ENCODE measurements around the gene ATG16L2.

DNA sequence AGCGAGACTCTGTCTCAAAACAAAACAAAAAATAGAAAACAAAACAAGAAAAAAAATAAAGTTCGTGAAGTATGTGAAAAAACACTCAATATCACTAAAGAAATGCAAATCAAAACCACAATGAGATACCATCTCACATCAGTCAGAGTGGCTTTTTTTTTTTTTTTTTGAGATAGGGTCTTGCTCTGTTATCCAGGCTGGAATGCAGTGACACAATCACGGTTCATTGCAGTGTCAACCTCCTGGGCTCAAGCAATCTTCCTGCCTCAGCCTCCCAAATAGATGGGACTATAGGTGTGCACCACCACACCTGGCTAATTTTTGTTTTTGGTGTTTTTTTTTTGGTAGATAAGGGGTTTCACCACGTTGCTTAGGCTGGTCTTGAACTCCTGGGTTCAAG lies 37.5 kb downstream of the ATG16L2 start:
- TF ChIP-seq, protein P1, sequence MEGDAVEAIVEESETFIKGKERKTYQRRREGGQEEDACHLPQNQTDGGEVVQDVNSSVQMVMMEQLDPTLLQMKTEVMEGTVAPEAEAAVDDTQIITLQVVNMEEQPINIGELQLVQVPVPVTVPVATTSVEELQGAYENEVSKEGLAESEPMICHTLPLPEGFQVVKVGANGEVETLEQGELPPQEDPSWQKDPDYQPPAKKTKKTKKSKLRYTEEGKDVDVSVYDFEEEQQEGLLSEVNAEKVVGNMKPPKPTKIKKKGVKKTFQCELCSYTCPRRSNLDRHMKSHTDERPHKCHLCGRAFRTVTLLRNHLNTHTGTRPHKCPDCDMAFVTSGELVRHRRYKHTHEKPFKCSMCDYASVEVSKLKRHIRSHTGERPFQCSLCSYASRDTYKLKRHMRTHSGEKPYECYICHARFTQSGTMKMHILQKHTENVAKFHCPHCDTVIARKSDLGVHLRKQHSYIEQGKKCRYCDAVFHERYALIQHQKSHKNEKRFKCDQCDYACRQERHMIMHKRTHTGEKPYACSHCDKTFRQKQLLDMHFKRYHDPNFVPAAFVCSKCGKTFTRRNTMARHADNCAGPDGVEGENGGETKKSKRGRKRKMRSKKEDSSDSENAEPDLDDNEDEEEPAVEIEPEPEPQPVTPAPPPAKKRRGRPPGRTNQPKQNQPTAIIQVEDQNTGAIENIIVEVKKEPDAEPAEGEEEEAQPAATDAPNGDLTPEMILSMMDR (conservative IDR thresholded peaks at IDR 0.05; ENCODE audit: low read depth, low read length), result no peak
- TF ChIP-seq EZH2 (IDR thresholded peaks at IDR 0.05; ENCODE audit: low read length, unreplicated experiment), result no peak
